GM13977 (cell line): ENCODE measurements around the gene ACTG1.

Experiments used
- DNase-seq: peaks from one replicate; pipeline ENCODE4 v3.0.0; 2012; ENCODE audit warnings: low spot score
- CTCF ChIP-seq: IDR thresholded peaks from 2 replicates; pipeline ENCODE4 v1.5.1; 2012; ENCODE audit warnings: mild to moderate bottlenecking, control low read depth; ENCODE audit not compliant: insufficient read depth; ENCODE audit errors: extremely low read depth, missing control alignments
- in situ Hi-C: fragments of 300-500 bp; cut with MboI; formaldehyde crosslinking; loops from one replicate; pipeline ENCODE4 v1.12.0; 2022; ENCODE audit warnings: low sequenced_read_pairs, low pct_unique_long_range_greater_than_20kb, mixed read lengths, inconsistent platforms; ENCODE audit not compliant: unreplicated experiment

The ACTG1 gene

DNA sequence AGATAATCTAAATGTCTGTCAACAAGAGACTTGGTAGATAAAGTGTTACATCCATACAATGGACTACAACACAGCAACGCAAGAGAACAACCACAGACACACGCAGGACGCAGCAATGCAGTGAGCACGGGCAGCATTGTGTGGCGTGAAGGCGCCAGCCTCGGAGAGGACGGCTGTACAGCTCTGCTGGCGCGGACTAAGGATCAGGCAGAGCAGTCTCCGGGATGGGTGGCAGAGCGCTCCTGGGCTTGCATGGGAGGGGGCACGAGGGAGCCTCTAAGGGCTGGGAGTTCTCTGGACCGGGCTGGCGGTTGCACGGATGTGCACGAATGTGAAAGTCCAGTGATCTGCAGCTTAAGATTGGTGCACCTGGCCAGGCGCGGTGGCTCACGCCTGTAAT is 34.5 kb downstream of the ACTG1 start:
- TF ChIP-seq CTCF: no peak
- no peak for DNase-seq
- in situ Hi-C loops: no loop called here

- DNase-seq: no peak
- no peak for TF ChIP-seq CTCF
- in situ Hi-C loops: no loop called here
These were observed 35.4 kb downstream of the ACTG1 start for GRCh38 chr17:81477173-81477572.

DNA sequence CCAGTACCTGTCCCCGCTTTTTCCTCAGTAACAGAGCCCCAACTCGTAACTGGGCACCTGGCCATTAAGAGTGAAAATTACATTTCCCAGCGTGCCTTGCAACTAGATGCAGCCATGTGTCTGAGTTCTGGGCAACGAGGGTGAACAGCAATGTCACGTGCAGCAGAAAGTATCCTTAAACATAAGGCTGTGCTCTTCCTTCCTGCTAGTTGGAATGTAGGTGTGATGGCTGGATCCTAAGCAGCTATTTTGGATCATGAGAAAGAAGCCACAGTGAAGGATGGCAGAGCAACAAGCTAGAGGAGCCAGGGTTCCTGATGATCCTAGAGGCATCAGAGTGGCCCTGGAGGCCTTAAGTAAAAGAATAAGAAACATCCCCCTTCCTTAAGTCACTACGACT is 36.0 kb downstream of the ACTG1 start:
- no peak for DNase-seq
- in situ Hi-C loops: no loop called here
- no peak for TF ChIP-seq CTCF

- no peak for DNase-seq
- in situ Hi-C loops: no loop called here
These were observed 36.5 kb downstream of the ACTG1 start for GRCh38 chr17:81476097-81476496.

GRCh38 chr17:81474958-81475357 is 37.6 kb downstream of the ACTG1 start:
- DNase-seq: no peak
- in situ Hi-C loops: no loop called here
- TF ChIP-seq CTCF: no peak

More at GRCh38 chr17:81476097-81476496, 36.5 kb downstream of the ACTG1 start:
- no peak for TF ChIP-seq CTCF

- no peak for TF ChIP-seq CTCF
- in situ Hi-C loops: no loop called here
- DNase-seq: no peak
These were observed 39.6 kb downstream of the ACTG1 start for GRCh38 chr17:81473019-81473418.
